LNCAP (cell line): ENCODE measurements around the gene DCUN1D3.

Experiments
- CTCF ChIP-seq: fragments of 450-650 bp; IDR thresholded peaks from 2 replicates; pipeline ENCODE4 v1.5.1; 2017; ENCODE audit warnings: mild to moderate bottlenecking

Gene DCUN1D3

GRCh38 chr16:20807862-20808261, 92.3 kb downstream of the DCUN1D3 start:
- TF ChIP-seq CTCF = no peak

DNA sequence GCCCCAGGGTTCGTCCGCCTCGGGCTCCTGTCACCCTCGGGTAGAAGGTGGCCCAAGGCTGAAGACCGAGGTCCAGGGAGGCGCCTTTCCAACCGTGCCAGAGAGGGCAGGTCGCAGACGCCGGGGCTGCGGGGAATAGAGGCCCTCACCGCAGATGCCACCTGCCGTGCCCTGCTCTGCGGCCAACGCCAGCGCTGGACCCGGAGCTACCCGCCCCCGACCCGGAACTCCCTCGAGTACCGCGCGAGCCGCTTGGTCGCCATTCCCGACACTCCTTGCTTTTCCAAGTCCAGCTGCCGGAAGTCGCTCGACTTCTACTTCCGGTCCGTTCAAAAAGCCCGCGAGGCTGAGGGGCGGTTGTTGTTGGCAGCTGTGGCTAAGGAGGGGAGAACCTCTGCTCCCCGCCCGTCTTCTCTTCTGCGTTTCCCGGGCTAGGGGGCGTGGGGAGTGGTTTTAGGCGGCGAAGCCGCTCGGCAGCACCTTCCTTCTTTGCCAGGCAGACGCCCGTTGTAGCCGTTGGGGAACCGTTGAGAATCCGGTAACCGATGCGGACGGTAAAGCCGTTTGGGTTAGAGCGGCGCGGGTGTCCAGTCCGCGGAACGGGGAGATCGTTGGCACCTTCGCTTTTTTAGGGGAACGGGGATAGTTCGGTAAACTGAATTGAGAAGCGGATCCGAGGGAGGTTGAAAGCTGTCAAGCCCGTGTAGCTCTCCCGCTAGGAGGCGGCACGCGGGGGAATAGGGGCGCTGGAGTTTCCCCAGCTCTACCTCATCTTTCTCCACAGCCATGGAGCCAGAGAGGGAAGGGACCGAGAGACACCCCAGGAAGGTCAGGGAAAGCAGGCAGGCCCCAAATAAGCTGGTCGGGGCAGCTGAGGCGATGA, 93.7 kb downstream of the DCUN1D3 start, which contains the start of the genes ERI2 and REXO5:
Gene ERI2 (minus strand): TSS at position 305 of the 883 bp plus-strand sequence. CDS start 42 bp downstream, at position 263.
Gene REXO5 (plus strand): TSS at position 360 of the 883 bp plus-strand sequence. CDS start 427 bp downstream, at position 787.
- peak; percentile 51 for TF ChIP-seq CTCF
